GM20000 (cell line): ENCODE results near the gene C19orf85.

Experiments used
- DNase-seq: peaks from one replicate; pipeline ENCODE4 v3.0.0; 2012; ENCODE audit warnings: low spot score
- CTCF ChIP-seq: IDR thresholded peaks from 2 replicates; pipeline ENCODE4 v1.5.1; 2012; ENCODE audit warnings: mild to moderate bottlenecking, control low read depth; ENCODE audit errors: extremely low read depth, missing control alignments

C19orf85 gene

GRCh38 chr19:55457683-55458457 is 6.7 kb downstream of the C19orf85 start:
- no peak for TF ChIP-seq CTCF
- no peak for DNase-seq

DNA sequence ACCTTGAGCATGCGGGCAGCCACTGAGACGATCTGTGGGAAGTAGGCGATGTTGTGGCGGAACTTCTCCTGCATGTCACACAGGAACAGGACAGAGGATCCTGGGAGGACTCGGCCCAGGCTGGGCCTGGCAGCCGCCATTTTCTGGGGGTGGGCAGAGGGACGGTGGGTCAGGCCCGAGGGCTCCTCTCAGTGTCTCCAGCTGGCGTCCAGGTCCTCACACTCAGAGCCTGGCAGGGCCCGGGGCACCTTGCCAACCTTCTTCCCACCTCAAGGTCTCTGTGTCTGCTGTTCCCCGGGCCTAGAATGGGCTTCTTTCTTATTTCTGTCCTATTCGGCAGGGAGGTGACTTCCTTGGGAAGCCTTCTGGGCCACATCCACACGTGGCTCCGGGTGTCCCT is 8.2 kb downstream of the C19orf85 start:
- DNase-seq: no peak
- no peak for TF ChIP-seq CTCF

- TF ChIP-seq CTCF: no peak
- no peak for DNase-seq
Observed at GRCh38 chr19:55455576-55456235, 8.8 kb downstream of the C19orf85 start.

DNA sequence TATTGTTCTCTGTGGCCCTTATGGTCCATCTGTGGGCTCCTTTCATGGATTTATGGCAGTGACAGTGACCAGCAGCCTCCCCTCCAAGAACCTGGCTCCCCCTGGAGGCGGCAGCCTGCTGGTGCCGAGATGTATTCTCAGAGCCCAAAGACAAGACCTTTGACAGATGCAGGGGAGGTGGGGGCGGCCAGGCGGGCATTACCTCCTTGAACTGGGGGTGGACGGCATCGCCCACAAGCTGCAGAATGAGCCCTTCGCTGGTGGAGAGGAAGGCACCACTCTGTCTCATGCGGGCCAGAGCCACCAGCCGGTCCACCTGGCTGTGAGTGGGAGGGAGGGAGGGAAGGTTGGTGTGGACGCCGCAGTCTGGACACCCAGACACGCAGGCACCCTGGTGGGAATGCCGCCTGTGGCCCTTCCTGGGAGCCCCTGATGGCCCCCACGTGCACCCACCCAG is 9.7 kb downstream of the C19orf85 start:
- peak; percentile 78 for DNase-seq
- peak; percentile 51 for TF ChIP-seq CTCF

DNA sequence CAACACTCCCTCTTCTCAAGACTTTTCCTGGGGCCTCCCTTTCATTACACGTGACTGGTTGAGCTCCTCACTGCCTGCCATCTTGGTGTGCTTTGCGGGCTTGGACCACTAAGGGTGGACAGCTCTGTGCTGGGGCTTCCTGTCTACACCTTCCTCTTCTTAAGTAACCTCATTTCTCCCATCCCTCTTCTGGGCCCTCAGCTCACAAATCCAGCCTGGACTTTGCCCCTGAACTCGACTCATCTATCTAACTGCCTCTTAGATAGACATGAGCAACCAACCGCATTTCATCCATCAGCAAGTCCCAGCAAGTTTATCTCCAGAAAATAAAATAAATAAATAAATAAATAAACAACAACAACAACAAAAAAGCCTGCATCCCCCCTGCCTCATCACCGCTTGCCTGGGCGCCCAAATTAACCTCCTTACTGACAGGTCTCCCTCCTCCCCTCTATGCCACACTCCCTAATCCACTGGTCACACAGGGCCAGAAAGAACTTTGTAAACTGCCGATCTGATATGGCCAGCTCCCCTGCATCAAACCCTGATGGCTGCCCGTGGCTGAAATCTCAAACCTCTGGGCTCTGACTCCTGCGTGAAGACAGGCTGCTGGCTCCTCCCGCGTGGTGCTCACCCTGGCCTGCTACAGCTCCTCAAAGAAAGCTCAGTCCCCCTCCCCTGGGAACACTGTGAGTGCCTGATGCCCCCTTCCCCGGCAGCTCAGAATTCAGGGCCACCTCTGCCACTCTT is 10.9 kb downstream of the C19orf85 start:
- DNase-seq: no peak

GRCh38 chr19:55452749-55453346 is 11.7 kb downstream of the C19orf85 start:
- DNase-seq: no peak
- no peak for TF ChIP-seq CTCF

More for the DNA sequence above, 10.9 kb downstream of the C19orf85 start:
- TF ChIP-seq CTCF: no peak
